GM12878 (cell line): Measurements from ENCODE around the gene MEIOB. TPM values are rescaled to one million over a fixed set of nuclear protein-coding genes. Genes with fewer than 3 reads are reported as not detected.

Experiments used
- ATAC-seq: fragments of 200-7000 bp; cut with Tn5 transposase; 3 replicates; pipeline ENCODE4 v1.9.1; 2020; ENCODE audit warnings: mild to moderate bottlenecking, moderate library complexity
- BruUV-seq: library from RNA; stranded (reverse); fragments of 400-500 nt; replicated peaks from 2 replicates; lab custom pipeline; 2021; lab: Mats Ljungman, UMichigan
- CTCF ChIA-PET: fragments of 300-600 bp; sonication (Branson Sonifier 250); formaldehyde crosslinking; extraction: SDS; loops from one replicate; lab custom pipeline; 2021; ENCODE audit warnings: inconsistent platforms; lab: Yijun Ruan, JAX
- POLR2A ChIA-PET: fragments of 350-600 bp; formaldehyde crosslinking; extraction: SDS; loops from one replicate; lab custom pipeline; 2021; ENCODE audit warnings: inconsistent platforms; lab: Charles Lee
- RAD21 ChIA-PET: fragments of 300-600 bp; sonication (Branson Sonifier 250); formaldehyde crosslinking; loops from one replicate; lab custom pipeline; 2023; ENCODE audit warnings: antibody characterized with exemption; ENCODE audit not compliant: unreplicated experiment; lab: Charles Lee
- SMC1A ChIA-PET: fragments of 300-600 bp; sonication (Branson Sonifier 250); formaldehyde crosslinking; loops from one replicate; lab custom pipeline; 2023; ENCODE audit not compliant: unreplicated experiment, uncharacterized antibody; lab: Charles Lee
- DNase-seq: peaks from one replicate; pipeline ENCODE4 v3.0.0-alpha.2; 2011; ENCODE audit warnings: low read depth, low spot score
- FAIRE-seq: peaks from 3 replicates; lab custom pipeline; 2011; peaks lifted over from hg19 to GRCh38; lab: Jason Lieb, UNC
- H2AFZ ChIP-seq: 2 replicates; pipeline ENCODE4 v1.6.0; 2011; ENCODE audit warnings: low read depth, low read length, control low read depth; ENCODE audit not compliant: control insufficient read depth
- H3K27ac ChIP-seq: 2 replicates; pipeline ENCODE4 v1.5.1; 2011; ENCODE audit warnings: control low read depth; ENCODE audit not compliant: control insufficient read depth, insufficient read depth
- H3K27me3 ChIP-seq, 2 experiments: replicated peaks in 1 of 2; 2 replicates each; pipeline versions ENCODE4 v1.6.0 to v1.6.1; 2011; ENCODE audit warnings: low read length in 1 of 2; ENCODE audit not compliant: control insufficient read depth in 2 of 2, insufficient read depth in 2 of 2
- H3K36me3 ChIP-seq, 2 experiments: 2 replicates each; pipeline ENCODE4 v1.5.1; 2011; ENCODE audit warnings: low read length in 1 of 2; ENCODE audit not compliant: control insufficient read depth in 2 of 2, insufficient read depth in 2 of 2
- H3K4me1 ChIP-seq: 2 replicates; pipeline ENCODE4 v1.6.1; 2011; ENCODE audit warnings: mild to moderate bottlenecking, low read length, moderate library complexity, mixed read lengths; ENCODE audit not compliant: control insufficient read depth, insufficient read depth
- H3K4me2 ChIP-seq: 2 replicates; pipeline ENCODE4 v1.6.0; 2011; ENCODE audit warnings: control low read depth; ENCODE audit not compliant: control insufficient read depth, insufficient read depth
- H3K4me3 ChIP-seq: fragments of 200-600 bp; sonication (generic); 2 replicates; pipeline ENCODE4 v1.5.1; 2016
- H3K79me2 ChIP-seq: 2 replicates; pipeline ENCODE4 v1.6.0; 2011; ENCODE audit warnings: low read length; ENCODE audit not compliant: control insufficient read depth, insufficient read depth
- H3K9ac ChIP-seq: 2 replicates; pipeline ENCODE4 v1.8.0; 2011; ENCODE audit warnings: low read length, control low read depth, mixed read lengths; ENCODE audit not compliant: control insufficient read depth, insufficient read depth
- H3K9me3 ChIP-seq: replicated peaks from 3 replicates; pipeline ENCODE4 v1.5.1; 2011; ENCODE audit warnings: mild to moderate bottlenecking, low read length; ENCODE audit not compliant: control insufficient read depth, insufficient read depth
- H4K20me1 ChIP-seq: 2 replicates; pipeline ENCODE4 v1.6.0; 2011; ENCODE audit not compliant: control insufficient read depth, insufficient read depth
- ATF7 ChIP-seq: fragments of 450-650 bp; IDR thresholded peaks from 2 replicates; pipeline ENCODE4 v1.6.1; 2016; ENCODE audit warnings: low read depth, mild to moderate bottlenecking
- BRCA1 ChIP-seq: IDR thresholded peaks from 2 replicates; pipeline ENCODE4 v1.6.1; 2011; ENCODE audit warnings: low read depth, low read length, improper control_type of control experiment
- NFYA ChIP-seq: IDR thresholded peaks from 2 replicates; pipeline ENCODE4 v1.6.1; 2011; ENCODE audit warnings: low read depth, mild to moderate bottlenecking, low read length, improper control_type of control experiment, borderline replicate concordance
- POLR2AphosphoS2 ChIP-seq: IDR thresholded peaks from 2 replicates; pipeline ENCODE4 v1.6.1; 2011; ENCODE audit warnings: low read depth, mild to moderate bottlenecking, low read length, improper control_type of control experiment, moderate library complexity
- POU2F2 ChIP-seq: IDR thresholded peaks from 3 replicates; pipeline ENCODE4 v1.6.1; 2011; ENCODE audit warnings: low read depth, mild to moderate bottlenecking, low read length, borderline replicate concordance
- RFX5 ChIP-seq: IDR thresholded peaks from 2 replicates; pipeline ENCODE4 v1.6.1; 2011; ENCODE audit warnings: low read depth, low read length, improper control_type of control experiment
- SMC3 ChIP-seq: IDR thresholded peaks from 2 replicates; pipeline ENCODE4 v1.6.1; 2011; ENCODE audit warnings: low read length, improper control_type of control experiment, borderline replicate concordance
- WGBS: methylation state at CpG from one replicate; pipeline ENCODE4 v1.1.6; 2016; ENCODE audit warnings: low lambda C conversion rate; ENCODE audit not compliant: insufficient replicate concordance, insufficient coverage; ENCODE audit errors: missing lambda C conversion rate; 5-methylcytosine and 5-hydroxymethylcytosine counted together
- in situ Hi-C: fragments of 300-500 bp; cut with MboI; formaldehyde crosslinking; loops from 9 replicates; pipeline ENCODE4 v1.14.3; 2018; ENCODE audit warnings: mixed read lengths
- intact Hi-C: fragments of 100-400 bp; cut with micrococcal nuclease; formaldehyde crosslinking; loops from one replicate; pipeline ENCODE4 v1.14.2; 2022; ENCODE audit not compliant: unreplicated experiment
- polyA plus RNA-seq, 11 experiments: library from polyadenylated mRNA; depleted of rRNA in 4 of 11; unstranded in 6 of 11; stranded (reverse) in 5 of 11; fragments of >200 nt; fragmentation: Nextera tagmentation in 4 of 11; fragmentation: Illumina TruSeq in 1 of 11; extraction: Ambion mirVana in 4 of 11; extraction: Trizol in 1 of 11; gene quantifications; 1 replicate in 1 of 11; 2 replicates in 10 of 11; pipeline versions ENCODE4 v1.2.1 to v1.2.3, GENCODE V29; 2011 to 2016; ENCODE audit warnings: inconsistent platforms in 2 of 11, missing spikeins in 2 of 11, low read depth in 1 of 11
- total RNA-seq, 4 experiments: library from RNA; depleted of rRNA in 3 of 4; stranded (reverse); fragments of >200 nt in 3 of 4; fragmentation: Illumina TruSeq in 1 of 4; extraction: Trizol in 1 of 4; gene quantifications; 2 replicates each; pipeline versions ENCODE4 v1.2.1 to v1.2.3, GENCODE V29; 2013 to 2021
- TF ChIP-seq, protein P1 (sequence below): fragments of 450-650 bp; formaldehyde crosslinking; IDR thresholded peaks from 2 replicates; pipeline ENCODE4 v1.5.0; 2022; ENCODE audit warnings: mild to moderate bottlenecking, missing genetic modification characterization
- TF ChIP-seq, protein P2 (sequence below): fragments of 450-650 bp; IDR thresholded peaks from 2 replicates; pipeline ENCODE4 v1.6.1; 2017; ENCODE audit warnings: low read depth, mild to moderate bottlenecking, moderate library complexity
- TF ChIP-seq, protein P3 (sequence below): fragments of 450-650 bp; IDR thresholded peaks from 2 replicates; pipeline ENCODE4 v1.6.1; 2017; ENCODE audit warnings: antibody characterized with exemption, mild to moderate bottlenecking, moderate library complexity

Gene MEIOB
- total and polyA plus RNA-seq, 10 of the 15 experiments (the other 5 are each of a cell fraction or from before 2014, with no cell fraction given), result 0.04 to 0.26 (median 0.09) TPM; not detected in 5

DNA sequence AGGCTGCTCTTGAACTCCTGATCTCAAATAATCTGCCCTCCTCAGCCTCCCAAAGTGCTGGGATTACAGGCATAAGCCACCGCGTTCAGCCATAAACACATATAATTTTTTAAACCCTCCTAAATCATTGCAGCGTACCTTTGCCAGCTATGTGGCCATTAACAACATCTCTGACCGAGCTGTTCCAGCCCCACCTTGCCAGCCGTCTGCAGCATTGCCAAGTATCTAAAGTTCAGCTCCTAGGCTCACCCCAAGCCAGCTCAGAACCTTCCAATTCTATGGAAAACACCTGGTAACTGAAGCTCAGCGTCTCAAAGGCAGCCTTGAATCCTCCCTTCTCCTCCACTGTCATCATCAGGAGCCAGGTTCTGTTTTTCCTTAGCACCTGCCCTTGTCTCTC, 5.1 kb upstream of the MEIOB start:
- TF ChIP-seq POLR2AphosphoS2 (no peak), POU2F2 (no peak), NFYA (no peak), SMC3 (no peak), BRCA1 (no peak), ATF7 (no peak), RFX5 (no peak)
- TF ChIP-seq, protein P1, sequence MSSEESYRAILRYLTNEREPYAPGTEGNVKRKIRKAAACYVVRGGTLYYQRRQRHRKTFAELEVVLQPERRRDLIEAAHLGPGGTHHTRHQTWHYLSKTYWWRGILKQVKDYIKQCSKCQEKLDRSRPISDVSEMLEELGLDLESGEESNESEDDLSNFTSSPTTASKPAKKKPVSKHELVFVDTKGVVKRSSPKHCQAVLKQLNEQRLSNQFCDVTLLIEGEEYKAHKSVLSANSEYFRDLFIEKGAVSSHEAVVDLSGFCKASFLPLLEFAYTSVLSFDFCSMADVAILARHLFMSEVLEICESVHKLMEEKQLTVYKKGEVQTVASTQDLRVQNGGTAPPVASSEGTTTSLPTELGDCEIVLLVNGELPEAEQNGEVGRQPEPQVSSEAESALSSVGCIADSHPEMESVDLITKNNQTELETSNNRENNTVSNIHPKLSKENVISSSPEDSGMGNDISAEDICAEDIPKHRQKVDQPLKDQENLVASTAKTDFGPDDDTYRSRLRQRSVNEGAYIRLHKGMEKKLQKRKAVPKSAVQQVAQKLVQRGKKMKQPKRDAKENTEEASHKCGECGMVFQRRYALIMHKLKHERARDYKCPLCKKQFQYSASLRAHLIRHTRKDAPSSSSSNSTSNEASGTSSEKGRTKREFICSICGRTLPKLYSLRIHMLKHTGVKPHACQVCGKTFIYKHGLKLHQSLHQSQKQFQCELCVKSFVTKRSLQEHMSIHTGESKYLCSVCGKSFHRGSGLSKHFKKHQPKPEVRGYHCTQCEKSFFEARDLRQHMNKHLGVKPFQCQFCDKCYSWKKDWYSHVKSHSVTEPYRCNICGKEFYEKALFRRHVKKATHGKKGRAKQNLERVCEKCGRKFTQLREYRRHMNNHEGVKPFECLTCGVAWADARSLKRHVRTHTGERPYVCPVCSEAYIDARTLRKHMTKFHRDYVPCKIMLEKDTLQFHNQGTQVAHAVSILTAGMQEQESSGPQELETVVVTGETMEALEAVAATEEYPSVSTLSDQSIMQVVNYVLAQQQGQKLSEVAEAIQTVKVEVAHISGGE, result no peak
- TF ChIP-seq, protein P2, sequence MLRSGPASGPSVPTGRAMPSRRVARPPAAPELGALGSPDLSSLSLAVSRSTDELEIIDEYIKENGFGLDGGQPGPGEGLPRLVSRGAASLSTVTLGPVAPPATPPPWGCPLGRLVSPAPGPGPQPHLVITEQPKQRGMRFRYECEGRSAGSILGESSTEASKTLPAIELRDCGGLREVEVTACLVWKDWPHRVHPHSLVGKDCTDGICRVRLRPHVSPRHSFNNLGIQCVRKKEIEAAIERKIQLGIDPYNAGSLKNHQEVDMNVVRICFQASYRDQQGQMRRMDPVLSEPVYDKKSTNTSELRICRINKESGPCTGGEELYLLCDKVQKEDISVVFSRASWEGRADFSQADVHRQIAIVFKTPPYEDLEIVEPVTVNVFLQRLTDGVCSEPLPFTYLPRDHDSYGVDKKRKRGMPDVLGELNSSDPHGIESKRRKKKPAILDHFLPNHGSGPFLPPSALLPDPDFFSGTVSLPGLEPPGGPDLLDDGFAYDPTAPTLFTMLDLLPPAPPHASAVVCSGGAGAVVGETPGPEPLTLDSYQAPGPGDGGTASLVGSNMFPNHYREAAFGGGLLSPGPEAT, result no peak
- TF ChIP-seq, protein P3, sequence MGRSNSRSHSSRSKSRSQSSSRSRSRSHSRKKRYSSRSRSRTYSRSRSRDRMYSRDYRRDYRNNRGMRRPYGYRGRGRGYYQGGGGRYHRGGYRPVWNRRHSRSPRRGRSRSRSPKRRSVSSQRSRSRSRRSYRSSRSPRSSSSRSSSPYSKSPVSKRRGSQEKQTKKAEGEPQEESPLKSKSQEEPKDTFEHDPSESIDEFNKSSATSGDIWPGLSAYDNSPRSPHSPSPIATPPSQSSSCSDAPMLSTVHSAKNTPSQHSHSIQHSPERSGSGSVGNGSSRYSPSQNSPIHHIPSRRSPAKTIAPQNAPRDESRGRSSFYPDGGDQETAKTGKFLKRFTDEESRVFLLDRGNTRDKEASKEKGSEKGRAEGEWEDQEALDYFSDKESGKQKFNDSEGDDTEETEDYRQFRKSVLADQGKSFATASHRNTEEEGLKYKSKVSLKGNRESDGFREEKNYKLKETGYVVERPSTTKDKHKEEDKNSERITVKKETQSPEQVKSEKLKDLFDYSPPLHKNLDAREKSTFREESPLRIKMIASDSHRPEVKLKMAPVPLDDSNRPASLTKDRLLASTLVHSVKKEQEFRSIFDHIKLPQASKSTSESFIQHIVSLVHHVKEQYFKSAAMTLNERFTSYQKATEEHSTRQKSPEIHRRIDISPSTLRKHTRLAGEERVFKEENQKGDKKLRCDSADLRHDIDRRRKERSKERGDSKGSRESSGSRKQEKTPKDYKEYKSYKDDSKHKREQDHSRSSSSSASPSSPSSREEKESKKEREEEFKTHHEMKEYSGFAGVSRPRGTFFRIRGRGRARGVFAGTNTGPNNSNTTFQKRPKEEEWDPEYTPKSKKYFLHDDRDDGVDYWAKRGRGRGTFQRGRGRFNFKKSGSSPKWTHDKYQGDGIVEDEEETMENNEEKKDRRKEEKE, result no peak
- ATAC-seq (no peak), DNase-seq (no peak), FAIRE-seq (no peak)
- H3K4me3 ChIP-seq, result no peak overlapping the region
- no peak overlapping the region for H3K4me2 ChIP-seq
- no TSS peak for BruUV-seq
- no peaks in the 10 kb centered on the region for H4K20me1 ChIP-seq
- H3K27ac ChIP-seq, result no peak overlapping the region
- no peaks in the 10 kb centered on the region for H3K79me2 ChIP-seq
- H3K36me3 ChIP-seq, result no peaks in the 10 kb centered on the region
- H3K27me3 ChIP-seq, result no peaks in the 10 kb centered on the region
- H3K9me3 ChIP-seq, result no peaks in the 10 kb centered on the region
- WGBS, result 47% methylated on average over 6 of the region's 6 CpGs
- no peak overlapping the region for H3K9ac ChIP-seq
- H3K4me1 ChIP-seq, result peaks cover 12% of the 10 kb centered on the region
- intact Hi-C loops (no loop called here), in situ Hi-C loops (no loop called here)
- ChIA-PET POLR2A (interaction anchor here (0.6 kb wide), 1 partner anchor 1532 kb away, joined by 6 read pairs; no protein-coding TSS in a partner anchor), SMC1A (interaction anchor here (1.0 to 1.8 kb wide), 2 partner anchors 13 to 67 kb away, joined by 3 to 4 read pairs; no protein-coding TSS in a partner anchor), CTCF (interaction anchor here (2.4 kb wide), 1 partner anchor 15 kb away, joined by 8 read pairs; no protein-coding TSS in a partner anchor), RAD21 (no interaction called here)
- no peak overlapping the region for H2AFZ ChIP-seq
